SU-DHL-6 (cell line): ENCODE results near the gene SC5D.

Experiments
- H2AFZ ChIP-seq: fragments of 200-600 bp; sonication (generic); 2 replicates; pipeline ENCODE4 v1.6.1; 2014; ENCODE audit warnings: low read depth, mild to moderate bottlenecking, moderate library complexity, mixed read lengths, antibody characterized with exemption, low read length; ENCODE audit not compliant: severe bottlenecking
- H3F3A ChIP-seq: fragments of 200-600 bp; shearing (Covaris generic); 2 replicates; pipeline ENCODE4 v1.6.0; 2016; ENCODE audit warnings: antibody characterized with exemption, mild to moderate bottlenecking; ENCODE audit not compliant: insufficient read depth
- H3K27ac ChIP-seq: fragments of 200-600 bp; sonication (generic); 2 replicates; pipeline ENCODE4 v1.5.1; 2016; ENCODE audit warnings: low read depth, mild to moderate bottlenecking, low read length, moderate library complexity, mixed read lengths
- H3K27me3 ChIP-seq: fragments of 200-600 bp; sonication (generic), shearing (Covaris generic); 2 replicates; pipeline ENCODE4 v1.6.0; 2014; ENCODE audit warnings: mild to moderate bottlenecking, low read length
- H3K36me3 ChIP-seq: fragments of 200-600 bp; sonication (generic); 2 replicates; pipeline ENCODE4 v1.6.1; 2014; ENCODE audit warnings: mild to moderate bottlenecking, low read length, mixed read lengths
- H3K4me2 ChIP-seq: fragments of 300-600, 200-600 bp; shearing (Covaris generic), sonication (generic); 2 replicates; pipeline ENCODE4 v1.6.0; 2014; ENCODE audit warnings: low read length, low read depth, mild to moderate bottlenecking; ENCODE audit not compliant: poor library complexity, severe bottlenecking
- H3K4me3 ChIP-seq: fragments of 200-600 bp; sonication (generic); 2 replicates; pipeline ENCODE4 v1.5.1; 2014; ENCODE audit warnings: antibody characterized with exemption, low read length, mild to moderate bottlenecking, mixed read lengths; ENCODE audit not compliant: insufficient read depth, poor library complexity, severe bottlenecking
- H3K79me2 ChIP-seq: fragments of 200-600 bp; sonication (generic); 2 replicates; pipeline ENCODE4 v1.6.1; 2014; ENCODE audit warnings: mild to moderate bottlenecking, low read length, moderate library complexity; ENCODE audit not compliant: insufficient read depth
- H3K9ac ChIP-seq: fragments of 200-600 bp; sonication (generic); 2 replicates; pipeline ENCODE4 v1.7.0; 2014; ENCODE audit warnings: mild to moderate bottlenecking, low read length
- H3K9me2 ChIP-seq: fragments of 200-600 bp; sonication (generic); replicated peaks from 2 replicates; pipeline ENCODE4 v1.6.1; 2014; ENCODE audit warnings: low read length; ENCODE audit not compliant: insufficient read depth
- H3K9me3 ChIP-seq: fragments of 200-600 bp; sonication (generic); 2 replicates; pipeline ENCODE4 v1.6.1; 2014; ENCODE audit warnings: low read length, mixed read lengths; ENCODE audit not compliant: insufficient read depth
- H4K20me1 ChIP-seq: fragments of 200-600 bp; sonication (generic); 2 replicates; pipeline ENCODE4 v1.6.1; 2014; ENCODE audit warnings: low read depth, mild to moderate bottlenecking, antibody characterized with exemption, low read length, moderate library complexity, mixed read lengths
- CTCF ChIP-seq: fragments of 200-600 bp; sonication (generic); IDR thresholded peaks from one replicate; pipeline ENCODE4 v1.5.1; 2017; ENCODE audit warnings: antibody characterized with exemption, mild to moderate bottlenecking, low read length, moderate library complexity; ENCODE audit not compliant: insufficient read depth, poor library complexity, severe bottlenecking
- EZH2phosphoT487 ChIP-seq: fragments of 200-600 bp; sonication (generic), shearing (Covaris generic); conservative IDR thresholded peaks from 2 replicates; pipeline ENCODE4 v1.6.1; 2018; ENCODE audit warnings: mild to moderate bottlenecking, antibody characterized with exemption, low read length, moderate library complexity, mixed read lengths

SC5D gene

GRCh38 chr11:121282886-121283502 is 9.6 kb upstream of the SC5D start:
- TF ChIP-seq CTCF (no peak), EZH2phosphoT487 (no peak)
- no peaks in the 10 kb centered on the region for H4K20me1 ChIP-seq
- no peak overlapping the region for H3K4me3 ChIP-seq
- no peaks in the 10 kb centered on the region for H3K79me2 ChIP-seq
- H3K36me3 ChIP-seq, result no peaks in the 10 kb centered on the region
- H3K4me2 ChIP-seq, result no peak overlapping the region
- H3K9me2 ChIP-seq, result no peaks in the 10 kb centered on the region
- no peak overlapping the region for H3K9ac ChIP-seq
- H2AFZ ChIP-seq, result no peak overlapping the region
- no peaks in the 10 kb centered on the region for H3F3A ChIP-seq
- no peaks in the 10 kb centered on the region for H3K27me3 ChIP-seq
- H3K27ac ChIP-seq, result no peak overlapping the region
- peaks cover 4% of the 10 kb centered on the region; the same call in 1 of the 2 replicates for H3K9me3 ChIP-seq

GRCh38 chr11:121291319-121291718 is 1.3 kb upstream of the SC5D start:
- no peaks in the 10 kb centered on the region for H3K27me3 ChIP-seq
- peak overlapping the region; percentile 74; the same call in 1 of the 2 replicates for H3K27ac ChIP-seq
- no peak overlapping the region for H2AFZ ChIP-seq
- H3K9me2 ChIP-seq, result no peaks in the 10 kb centered on the region
- H3K9ac ChIP-seq, result no peak overlapping the region
- H3K4me3 ChIP-seq, result no peak overlapping the region
- peak overlapping the region; percentile 85 for H3K4me2 ChIP-seq
- TF ChIP-seq EZH2phosphoT487 (no peak), CTCF (no peak)
- H3F3A ChIP-seq, result 0 out of 2 replicates have a peak, but pooled peaks cover 6% of the 10 kb centered on the region
- H3K9me3 ChIP-seq, result no peaks in the 10 kb centered on the region
- peaks cover 14% of the 10 kb centered on the region; the same call in 1 of the 2 replicates for H4K20me1 ChIP-seq
- H3K36me3 ChIP-seq, result peaks cover 3% of the 10 kb centered on the region; the same call in 1 of the 2 replicates
- peaks cover 35% of the 10 kb centered on the region for H3K79me2 ChIP-seq

GRCh38 chr11:121291896-121292494 is 576 bp upstream of the SC5D start:
- peaks cover 5% of the 10 kb centered on the region for H3K36me3 ChIP-seq
- H2AFZ ChIP-seq, result peak overlapping the region; percentile 82
- 0 out of 2 replicates have a peak, but pooled peaks cover 6% of the 10 kb centered on the region for H3F3A ChIP-seq
- TF ChIP-seq CTCF (no peak), EZH2phosphoT487 (no peak)
- peak overlapping the region; percentile 74 for H3K27ac ChIP-seq
- H3K79me2 ChIP-seq, result peaks cover 42% of the 10 kb centered on the region
- H3K27me3 ChIP-seq, result no peaks in the 10 kb centered on the region
- peak overlapping the region; percentile 85 for H3K4me2 ChIP-seq
- peaks cover 14% of the 10 kb centered on the region; the same call in 1 of the 2 replicates for H4K20me1 ChIP-seq
- peak overlapping the region; percentile 86 for H3K9ac ChIP-seq
- H3K9me2 ChIP-seq, result no peaks in the 10 kb centered on the region
- peak overlapping the region; percentile 76 for H3K4me3 ChIP-seq
- no peaks in the 10 kb centered on the region for H3K9me3 ChIP-seq
